GM19438 (cell line): ENCODE measurements around the gene TGFBR1.
"Not testable (repeated sequence)": the region's sequence is repeated elsewhere in the genome, so short reads cannot be mapped to it uniquely, and the experiment has no call there.

Source experiments
- ATAC-seq: cut with Tn5 transposase; IDR thresholded peaks from one replicate; pipeline ENCODE4 v1.9.1; 2021; ENCODE audit warnings: low read depth; ENCODE audit not compliant: unreplicated experiment

The TGFBR1 gene

GRCh38 chr9:99184110-99184474, 79.2 kb downstream of the TGFBR1 start:
- ATAC-seq = no peak

DNA sequence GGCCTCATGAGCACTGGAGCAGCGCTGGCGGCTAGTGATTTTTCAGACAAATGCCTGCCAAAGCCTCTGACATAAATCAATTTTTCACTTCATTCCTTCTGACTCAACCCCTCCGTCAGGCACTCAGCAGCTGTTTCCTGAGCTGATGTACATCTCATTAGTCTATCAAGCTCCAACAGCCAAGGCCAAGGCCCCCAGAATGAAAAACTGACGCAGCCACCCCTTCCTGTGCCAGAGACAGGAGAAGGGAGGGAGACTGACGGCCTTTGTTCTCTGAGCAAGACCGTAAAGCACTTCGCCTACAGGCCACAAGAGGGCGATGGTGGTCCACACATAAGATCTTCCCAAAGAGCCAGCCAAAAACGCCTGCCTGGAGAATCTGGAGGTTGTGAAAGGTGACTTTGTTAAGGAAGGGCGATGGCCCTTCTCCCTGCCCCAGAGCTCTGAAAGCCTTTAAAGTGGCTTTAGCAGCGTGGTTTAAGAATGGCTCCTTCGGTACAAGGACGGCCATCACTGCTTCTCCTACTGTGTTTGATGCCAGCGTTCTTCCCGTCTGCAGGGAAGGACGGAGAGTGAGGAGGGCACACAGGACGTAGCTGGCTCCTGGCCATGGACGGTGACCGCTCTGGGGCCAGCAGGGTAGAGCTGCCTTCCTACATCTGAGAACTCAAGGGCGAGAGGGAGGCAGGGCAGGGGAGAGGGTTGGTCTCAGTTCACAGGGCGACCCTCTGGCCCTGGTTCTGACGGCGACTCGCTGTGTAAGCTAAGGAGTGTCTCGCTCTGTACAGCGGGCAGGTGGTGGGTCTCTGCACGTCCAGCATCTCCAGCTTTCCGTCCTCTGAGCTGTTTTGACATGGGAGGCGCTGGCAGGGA, 79.8 kb downstream of the TGFBR1 start:
- ATAC-seq = peak; percentile 49

DNA sequence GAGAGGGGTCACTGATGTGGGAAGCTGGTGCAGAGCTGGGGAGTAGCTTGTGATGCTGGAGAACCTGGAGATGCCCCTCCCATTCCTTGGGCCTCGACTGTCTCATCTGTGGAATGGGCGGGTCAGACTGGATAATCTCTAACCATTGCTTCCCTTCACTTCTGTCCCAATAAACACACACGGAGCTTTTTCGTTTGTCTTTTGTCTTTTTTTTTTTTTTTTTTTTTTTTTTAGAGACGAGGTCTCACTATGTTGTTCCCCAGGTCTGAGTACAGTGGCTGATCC, 80.4 kb downstream of the TGFBR1 start:
- no peak for ATAC-seq

- ATAC-seq = no peak
Observed at GRCh38 chr9:99185934-99186333, 81.0 kb downstream of the TGFBR1 start.

- ATAC-seq = no peak
Observed at GRCh38 chr9:99187311-99187710, 82.4 kb downstream of the TGFBR1 start.

GRCh38 chr9:99189186-99189585, 84.3 kb downstream of the TGFBR1 start:
- no peak for ATAC-seq

GRCh38 chr9:99189887-99190596, 85.1 kb downstream of the TGFBR1 start:
- ATAC-seq = no peak

GRCh38 chr9:99190597-99191283, 85.8 kb downstream of the TGFBR1 start:
- ATAC-seq = no peak

- no peak for ATAC-seq
Observed at GRCh38 chr9:99192786-99193465, 88.0 kb downstream of the TGFBR1 start.

DNA sequence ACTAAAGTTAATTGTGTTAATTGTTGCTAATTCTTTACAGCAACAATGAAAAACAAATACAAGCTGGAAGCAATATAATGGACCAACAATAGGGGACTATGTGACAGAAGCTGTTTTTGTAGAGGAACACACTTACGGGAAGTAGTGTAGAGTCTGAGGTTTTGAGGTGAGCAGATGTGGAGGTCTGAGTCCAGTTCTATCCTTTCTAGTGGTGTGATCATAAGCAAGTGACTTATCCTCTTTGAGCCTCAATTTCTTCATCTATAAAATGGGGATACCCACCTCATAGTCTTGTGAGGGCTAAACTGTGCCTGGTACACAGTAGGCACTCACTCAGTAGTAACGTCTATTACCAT, 88.5 kb downstream of the TGFBR1 start:
- ATAC-seq = no peak

DNA sequence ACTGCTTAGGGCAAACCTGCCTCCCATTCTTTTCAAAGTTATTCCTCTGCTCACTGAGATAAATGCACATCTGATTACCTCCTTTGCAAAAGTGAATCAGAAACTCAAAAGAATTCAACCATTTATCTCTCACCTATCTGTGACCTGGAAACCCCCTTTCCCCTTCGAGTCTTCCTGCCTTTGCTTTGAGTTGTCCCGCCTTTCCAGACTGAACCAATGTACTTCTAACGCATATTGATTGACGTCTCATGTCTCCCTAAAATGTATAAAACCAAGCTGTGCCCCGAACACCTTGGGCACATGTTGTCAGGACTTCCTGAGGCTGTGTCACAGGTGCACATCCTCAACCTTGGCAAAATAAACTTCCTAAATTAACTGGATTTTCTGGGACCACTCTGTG, 91.6 kb downstream of the TGFBR1 start:
- ATAC-seq = not testable (repeated sequence)

- no peak for ATAC-seq
Observed at GRCh38 chr9:99197124-99197630, 92.3 kb downstream of the TGFBR1 start.

- ATAC-seq = no peak
Observed at GRCh38 chr9:99197987-99198386, 93.1 kb downstream of the TGFBR1 start.

- ATAC-seq = no peak
Observed at GRCh38 chr9:99199938-99200539, 95.1 kb downstream of the TGFBR1 start.

GRCh38 chr9:99201603-99202002, 96.7 kb downstream of the TGFBR1 start:
- ATAC-seq = no peak
